ENCODE data around the gene GCLM.

GCLM gene

DNA sequence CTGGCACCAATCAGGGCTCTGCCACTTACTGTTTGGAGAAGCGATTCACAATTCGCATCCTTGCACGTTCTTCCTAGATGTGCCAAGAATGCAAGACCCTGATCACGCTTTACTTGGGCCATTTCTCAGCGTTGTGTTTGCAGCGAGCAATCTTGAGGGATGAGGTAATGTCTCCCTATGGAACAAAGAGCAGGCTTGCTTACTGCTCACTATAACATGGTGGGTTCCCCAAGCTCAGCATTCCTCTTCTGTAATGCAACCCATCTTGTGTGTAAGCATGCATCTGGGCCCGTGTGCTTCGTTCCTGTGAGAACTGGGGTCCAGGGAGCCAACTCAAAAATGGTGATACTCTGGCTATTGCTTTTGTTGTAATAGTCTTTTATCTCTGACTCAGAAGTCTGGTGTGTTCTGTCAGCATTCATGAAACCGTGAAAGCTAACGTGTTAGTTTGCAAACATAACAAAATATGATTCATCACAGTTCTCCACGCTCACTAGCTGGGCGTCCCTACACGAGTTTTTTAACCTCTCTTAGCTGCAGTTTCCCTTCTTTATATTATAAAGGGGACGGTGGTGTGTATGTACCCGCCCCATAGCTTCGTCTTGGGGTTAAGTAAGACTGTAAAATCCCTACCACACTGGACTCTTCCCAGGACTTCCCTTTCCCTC lies 63.6 kb downstream of the GCLM start:
- DNase-seq = no peak

DNA sequence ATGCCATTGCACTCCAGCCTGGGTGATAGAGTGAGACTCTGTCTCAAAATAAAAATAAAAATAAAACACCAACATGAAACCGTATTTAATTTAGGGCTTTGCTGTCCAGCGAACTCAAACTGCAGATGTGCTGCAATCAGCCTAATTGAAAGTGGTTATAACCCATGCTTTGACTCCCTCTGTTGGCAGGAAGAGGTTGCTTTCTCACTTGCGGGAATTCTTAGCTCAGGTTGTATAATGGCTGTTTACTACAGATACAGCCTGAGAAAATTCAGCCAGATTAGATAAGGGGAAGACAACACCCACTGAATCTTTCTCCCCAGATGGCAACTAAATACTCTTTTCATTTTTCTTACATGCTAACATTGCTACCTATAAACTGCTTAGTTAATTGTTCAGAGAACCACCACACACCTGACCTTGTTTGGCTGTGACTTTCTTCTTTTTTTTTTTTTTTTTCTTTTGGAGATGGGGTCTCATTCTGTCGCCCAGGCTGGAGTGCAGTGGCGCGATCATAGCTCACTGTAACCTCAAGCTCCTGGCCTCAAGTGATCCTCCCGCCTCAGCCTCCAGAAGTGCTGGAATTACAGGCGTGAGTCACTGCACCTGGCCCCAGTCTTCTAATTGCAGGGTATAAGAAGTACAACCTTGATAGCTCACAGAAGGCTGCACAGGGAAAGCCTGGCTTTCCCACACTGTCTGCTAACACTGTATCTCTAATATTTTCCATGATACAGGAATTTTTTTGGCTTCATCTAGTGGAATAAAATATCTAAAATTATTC lies 64.8 kb downstream of the GCLM start:
- peak in 1 of 2 experiments; percentile 24 for DNase-seq

DNA sequence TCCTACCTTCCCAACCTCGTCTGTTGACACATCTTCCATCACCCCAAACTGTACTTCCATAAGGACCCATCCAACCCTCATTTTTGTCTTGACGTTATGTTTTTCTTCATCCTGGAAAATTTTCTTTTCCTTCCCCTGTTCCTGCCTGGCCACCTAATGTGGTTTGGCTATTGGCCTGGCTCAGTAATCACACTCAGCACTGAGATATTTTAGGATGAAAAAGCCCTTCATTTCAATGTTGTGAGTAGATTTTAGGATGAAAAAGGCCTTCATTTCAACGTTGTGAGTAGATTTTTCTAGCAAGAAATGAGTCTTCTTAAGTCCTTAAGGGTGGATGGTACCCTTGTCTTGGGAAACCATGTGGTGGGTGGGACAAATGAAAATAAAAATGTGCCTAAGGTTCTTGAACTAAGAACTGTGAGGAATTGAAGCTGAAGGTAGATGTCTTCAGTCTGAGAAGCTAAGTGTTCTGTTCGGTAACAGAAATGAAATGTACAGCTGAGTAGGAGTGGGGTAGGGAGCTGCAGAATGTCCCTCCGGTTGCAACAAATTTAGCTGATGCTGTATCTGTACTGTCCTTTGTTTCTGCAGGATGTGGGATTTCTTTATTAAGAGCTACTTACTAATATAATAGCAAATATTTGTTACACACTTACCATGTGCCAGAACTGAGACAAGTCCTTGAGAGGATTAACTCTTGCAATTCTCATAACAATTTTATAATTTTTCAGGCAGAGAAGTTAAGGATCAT lies 66.3 kb downstream of the GCLM start:
- no peak for DNase-seq

DNA sequence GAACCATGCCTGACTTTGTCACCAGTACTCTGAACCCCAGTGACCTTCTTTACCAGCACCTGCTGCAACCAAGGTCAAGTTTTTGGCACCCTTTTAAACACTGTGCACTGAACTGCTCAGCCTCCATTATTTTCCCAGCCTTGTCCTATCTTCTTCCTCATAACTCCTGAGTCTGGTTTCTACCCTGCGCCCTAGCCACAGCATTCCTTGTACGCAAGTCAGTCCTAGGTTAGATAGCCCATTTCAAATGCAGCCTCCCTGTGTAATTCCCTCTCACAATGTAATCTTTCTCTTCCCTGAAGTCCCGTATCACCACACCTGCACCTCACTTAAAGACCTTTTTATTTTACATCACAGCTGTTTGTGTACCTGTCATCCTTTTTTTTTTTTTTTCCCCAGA lies 67.5 kb downstream of the GCLM start:
- DNase-seq = no peak

- DNase-seq = no peak
These were observed 68.2 kb downstream of the GCLM start for GRCh38 chr1:93840956-93841482.

GRCh38 chr1:93839753-93840152 lies 69.5 kb downstream of the GCLM start:
- DNase-seq = no peak

- DNase-seq = no peak
These were observed 69.9 kb downstream of the GCLM start for GRCh38 chr1:93839307-93839706.

DNA sequence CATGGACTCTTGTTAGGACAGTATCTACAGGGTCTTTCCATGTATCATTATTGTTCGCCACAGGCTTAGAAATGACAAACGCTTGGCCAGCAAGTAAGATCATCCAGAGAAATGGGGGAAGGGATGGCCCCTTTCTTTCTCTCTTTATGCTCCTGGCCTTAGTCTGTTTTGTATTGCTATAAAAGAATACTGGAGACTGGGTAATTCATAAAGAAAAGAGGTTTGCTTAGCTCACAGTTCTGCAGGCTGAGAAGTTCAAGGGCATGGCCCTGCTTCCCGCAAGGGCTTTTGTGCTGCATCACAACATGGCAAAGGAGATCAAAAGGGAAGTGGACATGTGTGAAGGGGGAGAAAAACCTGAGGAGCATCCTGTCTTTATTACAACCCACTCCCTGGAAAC lies 71.3 kb downstream of the GCLM start:
- DNase-seq = no peak
